Mucosa of stomach (tissue), 1 donor: Measurements from ENCODE around the gene SMIM31.

ENCODE experiments used
- H3K27me3 ChIP-seq: one replicate; pipeline ENCODE4 v1.7.0; 2013; ENCODE audit warnings: mild to moderate bottlenecking, low read length; ENCODE audit not compliant: control insufficient read depth, insufficient read depth
- H3K36me3 ChIP-seq: one replicate; pipeline ENCODE4 v1.7.0; 2013; ENCODE audit warnings: low read length; ENCODE audit not compliant: control insufficient read depth, insufficient read depth
- H3K4me1 ChIP-seq: one replicate; pipeline ENCODE4 v1.7.0; 2013; ENCODE audit warnings: mild to moderate bottlenecking, low read length; ENCODE audit not compliant: control insufficient read depth, insufficient read depth
- H3K4me3 ChIP-seq: one replicate; pipeline ENCODE4 v1.7.0; 2013; ENCODE audit warnings: low read length
- H3K9ac ChIP-seq: one replicate; pipeline ENCODE4 v1.7.0; 2013; ENCODE audit warnings: mild to moderate bottlenecking, low read length, moderate library complexity
- H3K9me3 ChIP-seq: one replicate; pipeline ENCODE4 v1.7.0; 2013; ENCODE audit warnings: mild to moderate bottlenecking, low read length, moderate library complexity; ENCODE audit not compliant: control insufficient read depth
- donor health status: Pancreatic carcinoma.

The SMIM31 gene

GRCh38 chr4:164753873-164754488 is at the start of gene SMIM31:
Gene SMIM31, plus strand, starts transcription at chr4:164754131. Its CDS starts 16,313 bp downstream, at chr4:164770444.
- no peaks in the 10 kb centered on the region for H3K27me3 ChIP-seq
- no peaks in the 10 kb centered on the region for H3K9me3 ChIP-seq
- no peaks in the 10 kb centered on the region for H3K36me3 ChIP-seq
- no peaks in the 10 kb centered on the region for H3K4me1 ChIP-seq
- H3K4me3 ChIP-seq, result peak within 1 kb of the TSS; percentile 50
- H3K9ac ChIP-seq, result peak within 1 kb of the TSS; percentile 67

GRCh38 chr4:164706675-164707074 is 47.3 kb upstream of the SMIM31 start:
- H3K4me1 ChIP-seq, result no peaks in the 10 kb centered on the region
- no peaks in the 10 kb centered on the region for H3K36me3 ChIP-seq
- H3K9ac ChIP-seq, result no peak overlapping the region
- H3K9me3 ChIP-seq, result no peaks in the 10 kb centered on the region
- H3K27me3 ChIP-seq, result no peaks in the 10 kb centered on the region
- no peak overlapping the region for H3K4me3 ChIP-seq

GRCh38 chr4:164716901-164717300 is 37.0 kb upstream of the SMIM31 start:
- Histone ChIP-seq H3K4me3 (no peak overlapping the region), H3K36me3 (no peaks in the 10 kb centered on the region), H3K4me1 (no peaks in the 10 kb centered on the region), H3K9ac (no peak overlapping the region), H3K9me3 (no peaks in the 10 kb centered on the region), H3K27me3 (no peaks in the 10 kb centered on the region)

GRCh38 chr4:164718827-164719226 is 35.1 kb upstream of the SMIM31 start:
- Histone ChIP-seq H3K4me3 (no peak overlapping the region), H3K9me3 (no peaks in the 10 kb centered on the region), H3K9ac (no peak overlapping the region), H3K27me3 (no peaks in the 10 kb centered on the region), H3K4me1 (no peaks in the 10 kb centered on the region), H3K36me3 (no peaks in the 10 kb centered on the region)

- H3K9me3 ChIP-seq, result no peaks in the 10 kb centered on the region
- H3K9ac ChIP-seq, result no peak overlapping the region
- no peaks in the 10 kb centered on the region for H3K36me3 ChIP-seq
- no peaks in the 10 kb centered on the region for H3K4me1 ChIP-seq
- no peak overlapping the region for H3K4me3 ChIP-seq
- H3K27me3 ChIP-seq, result no peaks in the 10 kb centered on the region
Observed at GRCh38 chr4:164725066-164725465, 28.9 kb upstream of the SMIM31 start.

- no peaks in the 10 kb centered on the region for H3K9me3 ChIP-seq
- no peaks in the 10 kb centered on the region for H3K36me3 ChIP-seq
- H3K4me1 ChIP-seq, result no peaks in the 10 kb centered on the region
- no peak overlapping the region for H3K9ac ChIP-seq
- H3K4me3 ChIP-seq, result no peak overlapping the region
- H3K27me3 ChIP-seq, result no peaks in the 10 kb centered on the region
Observed at GRCh38 chr4:164730705-164731393, 23.1 kb upstream of the SMIM31 start.

GRCh38 chr4:164731827-164732474 is 22.0 kb upstream of the SMIM31 start:
- no peak overlapping the region for H3K9ac ChIP-seq
- H3K9me3 ChIP-seq, result no peaks in the 10 kb centered on the region

GRCh38 chr4:164734484-164734883 is 19.4 kb upstream of the SMIM31 start:
- H3K9ac ChIP-seq, result no peak overlapping the region
- H3K36me3 ChIP-seq, result no peaks in the 10 kb centered on the region
- H3K4me3 ChIP-seq, result no peak overlapping the region
- H3K27me3 ChIP-seq, result no peaks in the 10 kb centered on the region
- no peaks in the 10 kb centered on the region for H3K9me3 ChIP-seq
- no peaks in the 10 kb centered on the region for H3K4me1 ChIP-seq

More at GRCh38 chr4:164731827-164732474, 22.0 kb upstream of the SMIM31 start:
- no peaks in the 10 kb centered on the region for H3K36me3 ChIP-seq
- no peaks in the 10 kb centered on the region for H3K4me1 ChIP-seq
- no peaks in the 10 kb centered on the region for H3K27me3 ChIP-seq
- H3K4me3 ChIP-seq, result no peak overlapping the region

GRCh38 chr4:164748375-164748774 is 5.6 kb upstream of the SMIM31 start:
- Histone ChIP-seq H3K27me3 (peaks cover 7% of the 10 kb centered on the region), H3K9me3 (no peaks in the 10 kb centered on the region), H3K9ac (no peak overlapping the region), H3K4me3 (no peak overlapping the region), H3K4me1 (no peaks in the 10 kb centered on the region), H3K36me3 (no peaks in the 10 kb centered on the region)

- Histone ChIP-seq H3K4me3 (no peak overlapping the region), H3K4me1 (peaks cover 7% of the 10 kb centered on the region)
Observed at GRCh38 chr4:164755432-164755831, 1.5 kb downstream of the SMIM31 start.

GRCh38 chr4:164756686-164757085 is 2.8 kb downstream of the SMIM31 start:
- no peaks in the 10 kb centered on the region for H3K36me3 ChIP-seq
- H3K9ac ChIP-seq, result no peak overlapping the region
- peaks cover 11% of the 10 kb centered on the region for H3K4me1 ChIP-seq
- no peaks in the 10 kb centered on the region for H3K27me3 ChIP-seq
- no peaks in the 10 kb centered on the region for H3K9me3 ChIP-seq
- H3K4me3 ChIP-seq, result no peak overlapping the region

More at GRCh38 chr4:164755432-164755831, 1.5 kb downstream of the SMIM31 start:
- no peaks in the 10 kb centered on the region for H3K36me3 ChIP-seq
- no peaks in the 10 kb centered on the region for H3K9me3 ChIP-seq
- no peaks in the 10 kb centered on the region for H3K27me3 ChIP-seq
- no peak overlapping the region for H3K9ac ChIP-seq

GRCh38 chr4:164761241-164761640 is 7.3 kb downstream of the SMIM31 start:
- H3K27me3 ChIP-seq, result no peaks in the 10 kb centered on the region
- H3K4me1 ChIP-seq, result peaks cover 15% of the 10 kb centered on the region
- H3K9ac ChIP-seq, result no peak overlapping the region
- H3K4me3 ChIP-seq, result no peak overlapping the region
- H3K36me3 ChIP-seq, result no peaks in the 10 kb centered on the region
- no peaks in the 10 kb centered on the region for H3K9me3 ChIP-seq
